Uterus (tissue), 2 donors: ENCODE results near the gene PCGF5.

ENCODE experiments used
- CTCF ChIP-seq, 4 experiments: fragments of 200-600 bp in 2 of 4; fragments of 450-650 bp in 2 of 4; sonication (generic) in 2 of 4; IDR thresholded peaks; one replicate each; pipeline ENCODE4 v1.5.1; 2016 to 2019; ENCODE audit warnings: antibody characterized with exemption in 4 of 4, mild to moderate bottlenecking in 2 of 4, moderate library complexity in 1 of 4
- POLR2A ChIP-seq, 2 donors: fragments of 450-650 bp; IDR thresholded peaks; one replicate each; pipeline ENCODE4 v1.6.1; 2016; ENCODE audit warnings: antibody characterized with exemption in 2 of 2, mild to moderate bottlenecking in 1 of 2, moderate library complexity in 1 of 2

GRCh38 chr10:91227576-91227975, 7.1 kb downstream of the PCGF5 start:
- TF ChIP-seq CTCF (IDR thresholded peaks at IDR 0.05) (no peak), POLR2A (IDR thresholded peaks at IDR 0.05) (no peak)
